K562 (cell line): ENCODE data around the gene HEMGN. TPM values are rescaled to one million over a fixed set of nuclear protein-coding genes. Genes with fewer than 3 reads are reported as not detected.
A peak's percentile ranks its signal among the peaks of the same experiment; 100 is the strongest.

Experiments used
- ATAC-seq: fragments of 200-7000 bp; cut with Tn5 transposase; 3 replicates; pipeline ENCODE4 v1.9.1; 2020; ENCODE audit warnings: moderate library complexity
- BruUV-seq: library from RNA; stranded (reverse); fragments of 400-500 nt; replicated peaks from 2 replicates; lab custom pipeline; 2021; lab: Mats Ljungman, UMichigan
- CTCF ChIA-PET: fragments of 300-600 bp; formaldehyde crosslinking; extraction: SDS; loops from one replicate; lab custom pipeline; 2021; ENCODE audit warnings: low intra/inter-chr PET ratio; lab: Yijun Ruan, JAX
- POLR2A ChIA-PET: fragments of 300-600, 350-650 bp; sonication (Branson Sonifier 250); formaldehyde crosslinking; extraction: SDS; loops from one replicate; lab custom pipeline; 2021; ENCODE audit warnings: antibody characterized with exemption, inconsistent platforms; lab: Yijun Ruan, JAX
- DNase-seq, 4 experiments: peaks; one replicate each; pipeline versions ENCODE4 v3.0.0 to v3.0.0-alpha.2; 2011 to 2018; ENCODE audit warnings: low spot score in 3 of 4, mixed read lengths in 3 of 4; ENCODE audit errors: extremely low read depth in 1 of 4
- FAIRE-seq: peaks from 2 replicates; lab custom pipeline; 2011; peaks lifted over from hg19 to GRCh38; lab: Jason Lieb, UNC
- H2AFZ ChIP-seq: 2 replicates; pipeline ENCODE4 v1.6.0; 2011; ENCODE audit warnings: low read depth, low read length, control low read depth, inconsistent platforms
- H3K27ac ChIP-seq: fragments of 200-600 bp; 3 replicates; pipeline ENCODE4 v1.8.0; 2011; ENCODE audit warnings: low read depth, mild to moderate bottlenecking, control low read depth, inconsistent platforms, low read length, moderate library complexity, mixed read lengths; ENCODE audit errors: extremely low read depth
- H3K27me3 ChIP-seq, 2 experiments: fragments of 300-600 bp in 1 of 2; 2 replicates in 1 of 2; 3 replicates in 1 of 2; pipeline versions ENCODE4 v1.6.0 to v1.8.0; 2011; ENCODE audit warnings: inconsistent platforms in 2 of 2, low read length in 2 of 2, mild to moderate bottlenecking in 1 of 2, mixed read lengths in 1 of 2, moderate library complexity in 1 of 2; ENCODE audit not compliant: control insufficient read depth in 2 of 2, insufficient read depth in 2 of 2
- H3K36me3 ChIP-seq: fragments of 300-600 bp; 3 replicates; pipeline ENCODE4 v1.8.0; 2011; ENCODE audit warnings: mild to moderate bottlenecking, low read length, inconsistent platforms; ENCODE audit not compliant: control insufficient read depth, insufficient read depth
- H3K4me1 ChIP-seq, 2 experiments: fragments of 200-600 bp in 1 of 2; replicated peaks in 1 of 2; 2 replicates in 1 of 2; 3 replicates in 1 of 2; pipeline versions ENCODE4 v1.5.1 to v1.8.0; 2011; ENCODE audit warnings: inconsistent platforms in 2 of 2, low read length in 2 of 2, mild to moderate bottlenecking in 1 of 2, mixed read lengths in 1 of 2, moderate library complexity in 1 of 2; ENCODE audit not compliant: control insufficient read depth in 2 of 2, insufficient read depth in 2 of 2
- H3K4me2 ChIP-seq: 2 replicates; pipeline ENCODE4 v1.6.1; 2011; ENCODE audit warnings: low read length, control low read depth, inconsistent platforms, mixed read lengths; ENCODE audit not compliant: insufficient read depth
- H3K4me3 ChIP-seq: fragments of 200-600 bp; sonication (generic), shearing (Covaris generic); 2 replicates; pipeline ENCODE4 v1.5.1; 2016; ENCODE audit warnings: control low read depth, inconsistent platforms
- H3K79me2 ChIP-seq: fragments of 200-600 bp; 3 replicates; pipeline ENCODE4 v1.8.0; 2011; ENCODE audit warnings: low read length, inconsistent platforms; ENCODE audit not compliant: control insufficient read depth, insufficient read depth
- H3K9ac ChIP-seq, 2 experiments: 2 replicates each; pipeline versions ENCODE4 v1.6.0 to v1.6.1; 2011; ENCODE audit warnings: low read depth in 2 of 2, low read length in 2 of 2, control low read depth in 1 of 2, inconsistent platforms in 1 of 2, mild to moderate bottlenecking in 1 of 2, mixed read lengths in 1 of 2; ENCODE audit not compliant: insufficient read depth in 1 of 2
- H3K9me1 ChIP-seq: one replicate; pipeline ENCODE4 v1.6.0; 2011; ENCODE audit warnings: inconsistent platforms, mild to moderate bottlenecking, low read length, moderate library complexity; ENCODE audit not compliant: control insufficient read depth, insufficient read depth
- H3K9me3 ChIP-seq: replicated peaks from 2 replicates; pipeline ENCODE4 v1.5.1; 2011; ENCODE audit warnings: low read depth, low read length, inconsistent platforms; ENCODE audit not compliant: control insufficient read depth, insufficient read depth
- H4K20me1 ChIP-seq: replicated peaks from 2 replicates; pipeline ENCODE4 v1.6.1; 2011; ENCODE audit warnings: low read length, inconsistent platforms, mixed read lengths; ENCODE audit not compliant: control insufficient read depth, insufficient read depth
- MCM3 ChIP-seq: fragments of 450-650 bp; IDR thresholded peaks from 2 replicates; pipeline ENCODE4 v1.6.1; 2016
- MLLT1 ChIP-seq, 2 experiments: fragments of 450-650 bp; IDR thresholded peaks; 2 replicates each; pipeline ENCODE4 v1.6.1; 2016
- POLR2A ChIP-seq: fragments of 450-650 bp; conservative IDR thresholded peaks from 2 replicates; pipeline ENCODE4 v1.6.1; 2016
- RAD21 ChIP-seq, 2 experiments: fragments of 250-450 bp in 1 of 2; fragments of 450-650 bp in 1 of 2; sonication (Bioruptor Pico) in 1 of 2; formaldehyde crosslinking in 1 of 2; IDR thresholded peaks in 1 of 2; conservative IDR thresholded peaks in 1 of 2; 2 replicates each; pipeline versions ENCODE4 v1.4.0 to v1.8.0; 2020 to 2022; ENCODE audit warnings: mild to moderate bottlenecking in 2 of 2, moderate library complexity in 1 of 2
- SMAD4 ChIP-seq: fragments of 250-450 bp; sonication (Bioruptor Pico); conservative IDR thresholded peaks from 2 replicates; pipeline ENCODE4 v1.8.0; 2021; ENCODE audit warnings: inconsistent platforms, mild to moderate bottlenecking, moderate library complexity
- SRSF7 ChIP-seq: fragments of 200-400 bp; formaldehyde crosslinking; optimal IDR thresholded peaks from 2 replicates; pipeline ENCODE3; 2017; ENCODE audit warnings: mild to moderate bottlenecking, low read depth, low read length
- ZNF586 ChIP-seq: fragments of 450-650 bp; formaldehyde crosslinking; conservative IDR thresholded peaks from 2 replicates; pipeline ENCODE4 v1.4.0; 2020; ENCODE audit warnings: mild to moderate bottlenecking, moderate library complexity
- WGBS: fragments of 100-300 bp; shearing (Covaris generic); methylation state at CpG from one replicate; pipeline ENCODE4 v1.1.6; 2016; ENCODE audit warnings: low coverage, mixed read lengths; ENCODE audit not compliant: insufficient coverage; ENCODE audit errors: missing lambda C conversion rate; 5-methylcytosine and 5-hydroxymethylcytosine counted together
- in situ Hi-C: fragments of 300-500 bp; cut with MboI; formaldehyde crosslinking; loops from 4 replicates; pipeline ENCODE4 v1.15.0; 2018; ENCODE audit warnings: inconsistent platforms, mixed read lengths
- intact Hi-C: fragments of 100-400 bp; cut with micrococcal nuclease; formaldehyde crosslinking; loops from 2 replicates; pipeline ENCODE4 v1.14.2; 2022
- polyA plus RNA-seq, 8 experiments: library from polyadenylated mRNA; depleted of rRNA in 4 of 8; stranded (reverse) in 5 of 8; unstranded in 3 of 8; fragments of >200 nt; fragmentation: Nextera tagmentation in 2 of 8; fragmentation: Illumina TruSeq in 1 of 8; extraction: Ambion mirVana in 2 of 8; extraction: Trizol in 1 of 8; gene quantifications; 2 replicates each; pipeline versions ENCODE4 v1.2.1 to v1.2.3, GENCODE V29; 2011 to 2014; ENCODE audit warnings: inconsistent platforms in 1 of 8, missing spikeins in 1 of 8
- total RNA-seq, 7 experiments: library from RNA; depleted of rRNA in 6 of 7; stranded (reverse); fragments of >200 nt in 6 of 7; fragmentation: Illumina TruSeq in 2 of 7; extraction: Trizol in 2 of 7; gene quantifications; 2 replicates each; pipeline versions ENCODE4 v1.2.1 to v1.2.3, GENCODE V29; 2011 to 2021; ENCODE audit warnings: low replicate concordance in 1 of 7

Gene HEMGN
- total and polyA plus RNA-seq, 9 of the 15 experiments (the other 6 are each of a cell fraction or from before 2014, with no cell fraction given): 56.3 to 258 (median 137) TPM

- no TSS peak for BruUV-seq
- Histone ChIP-seq H3K4me3 (no peak overlapping the region), H3K4me1 (peaks cover 9 to 21% of the 10 kb centered on the region in 2 experiments; a peak in 4 of 5 replicates), H3K9me3 (0 out of 2 replicates have a peak, but pooled peaks cover 2% of the 10 kb centered on the region), H3K27ac (peak overlapping the region; percentile 12; the same call in 1 of the 3 replicates), H4K20me1 (no peaks in the 10 kb centered on the region), H3K9ac (peak overlapping the region in 1 of 2 experiments; percentile 20; a peak in 2 of 4 replicates), H3K36me3 (peaks cover 91% of the 10 kb centered on the region), H3K4me2 (peak overlapping the region; percentile 69), H3K9me1 (no peaks in the 10 kb centered on the region), H3K27me3 (no peaks in the 10 kb centered on the region), H3K79me2 (peaks cover 95% of the 10 kb centered on the region), H2AFZ (no peak overlapping the region)
- TF ChIP-seq SRSF7: no peak
- intact Hi-C loops: no loop called here
- ATAC-seq (no peak), FAIRE-seq (no peak), DNase-seq (no peak)
- WGBS: 81% methylated on average over 3 of the region's 3 CpGs
- CTCF ChIA-PET: no interaction called here
- in situ Hi-C loops: no loop called here
- POLR2A ChIA-PET: interaction anchor here (0.6 to 1.0 kb wide), 2 partner anchors 11 to 685 kb away, joined by 3 read pairs; no protein-coding TSS in a partner anchor
Observed at GRCh38 chr9:97930972-97931371, 7.0 kb downstream of the HEMGN start.

- BruUV-seq: no TSS peak
- no peak overlapping the region for H2AFZ ChIP-seq
- H3K9ac ChIP-seq: peak overlapping the region in 1 of 2 experiments; percentile 20; a peak in 2 of 4 replicates
- intact Hi-C loops: no loop called here
- 0 out of 2 replicates have a peak, but pooled peaks cover 2% of the 10 kb centered on the region for H3K9me3 ChIP-seq
- H3K27me3 ChIP-seq: no peaks in the 10 kb centered on the region
- H3K4me3 ChIP-seq: peak overlapping the region; percentile 7; the same call in 1 of the 2 replicates
- H3K27ac ChIP-seq: 0 out of 3 replicates have a peak overlapping the region, but pooled peaks have one; percentile 19
- no peaks in the 10 kb centered on the region for H4K20me1 ChIP-seq
- ATAC-seq: peak; percentile 34
- ChIA-PET CTCF (no interaction called here), POLR2A (interaction anchor here (0.7 to 1.9 kb wide), 4 partner anchors 14 to 998 kb away, joined by 3 to 8 read pairs (median 4); no protein-coding TSS in a partner anchor)
- peaks cover 3 to 22% of the 10 kb centered on the region in 2 experiments; a peak in 4 of 5 replicates for H3K4me1 ChIP-seq
- H3K9me1 ChIP-seq: no peaks in the 10 kb centered on the region
- H3K4me2 ChIP-seq: peak overlapping the region; percentile 73
- no peak for FAIRE-seq
- H3K79me2 ChIP-seq: peaks cover 77% of the 10 kb centered on the region
- DNase-seq: no peak
- in situ Hi-C loops: no loop called here
- TF ChIP-seq ZNF586 (no peak), RAD21 (CRISPR knock-in tag; conservative IDR thresholded peaks at IDR 0.05 in 1 of 2, IDR thresholded peaks at IDR 0.05 in 1 of 2) (no peak), MLLT1 (IDR thresholded peaks at IDR 0.05) (peak in 1 of 2 experiments; percentile 68; a peak in 1 of 4 replicates), POLR2A (peak; percentile 27; the same call in 1 of the 2 replicates), MCM3 (no peak), SMAD4 (CRISPR knock-in tag) (no peak)
- WGBS: 77% methylated on average over 4 of the region's 4 CpGs
- peaks cover 81% of the 10 kb centered on the region for H3K36me3 ChIP-seq
Observed at GRCh38 chr9:97928986-97929604, 8.9 kb downstream of the HEMGN start.
